GM18508 (cell line): Measurements from ENCODE around the gene TIMM8B.
"Not testable (repeated sequence)": the region's sequence is repeated elsewhere in the genome, so short reads cannot be mapped to it uniquely, and the experiment has no call there.

Source experiments
- ATAC-seq: cut with Tn5 transposase; IDR thresholded peaks from one replicate; pipeline ENCODE4 v1.9.1; 2021; ENCODE audit warnings: moderate number of reproducible peaks; ENCODE audit not compliant: insufficient read depth, unreplicated experiment

The TIMM8B gene

GRCh38 chr11:112086422-112087191, at the start of gene TIMM8B, which contains the start of gene SDHD:
Gene TIMM8B (minus strand): TSS chr11:112086756. CDS start chr11:112086723, 33 bp downstream.
Gene SDHD (plus strand): TSS chr11:112086873. CDS start chr11:112086908, 35 bp downstream.
- peak; percentile 63 for ATAC-seq

GRCh38 chr11:112134473-112134872, 47.9 kb upstream of the TIMM8B start:
- no peak for ATAC-seq

GRCh38 chr11:112132737-112133136, 46.2 kb upstream of the TIMM8B start:
- ATAC-seq: no peak

- ATAC-seq: no peak
Measured at GRCh38 chr11:112129656-112130055, 43.1 kb upstream of the TIMM8B start.

- ATAC-seq: no peak
Measured at GRCh38 chr11:112128483-112129121, 42.0 kb upstream of the TIMM8B start.

GRCh38 chr11:112127056-112127455, 40.5 kb upstream of the TIMM8B start:
- ATAC-seq: no peak

GRCh38 chr11:112123129-112123528, 36.6 kb upstream of the TIMM8B start:
- no peak for ATAC-seq

- ATAC-seq: no peak
Measured at GRCh38 chr11:112121981-112122615, 35.5 kb upstream of the TIMM8B start.

GRCh38 chr11:112118176-112118575, 31.6 kb upstream of the TIMM8B start:
- no peak for ATAC-seq

GRCh38 chr11:112115386-112115785, 28.8 kb upstream of the TIMM8B start:
- no peak for ATAC-seq

GRCh38 chr11:112114460-112114859, 27.9 kb upstream of the TIMM8B start:
- ATAC-seq: no peak

GRCh38 chr11:112113539-112114457, 27.2 kb upstream of the TIMM8B start:
- ATAC-seq: no peak

- no peak for ATAC-seq
Measured at GRCh38 chr11:112106070-112106469, 19.5 kb upstream of the TIMM8B start.

- no peak for ATAC-seq
Measured at GRCh38 chr11:112103446-112103845, 16.9 kb upstream of the TIMM8B start.

GRCh38 chr11:112100462-112100861, 13.9 kb upstream of the TIMM8B start:
- no peak for ATAC-seq

- ATAC-seq: no peak
Measured at GRCh38 chr11:112097734-112098528, 11.4 kb upstream of the TIMM8B start.

- no peak for ATAC-seq
Measured at GRCh38 chr11:112096194-112096593, 9.6 kb upstream of the TIMM8B start.

GRCh38 chr11:112095302-112095701, 8.7 kb upstream of the TIMM8B start:
- not testable (repeated sequence) for ATAC-seq

GRCh38 chr11:112087212-112087611, 656 bp upstream of the TIMM8B start:
- ATAC-seq: no peak
